Aorta (tissue), 5 donors: ENCODE measurements around the gene AGBL4. TPM values are rescaled to one million over a fixed set of nuclear protein-coding genes. Genes with fewer than 3 reads are reported as not detected.

ENCODE experiments used
- ATAC-seq: fragments of 200-7000 bp; cut with Tn5 transposase; one replicate; pipeline ENCODE4 v1.9.1; 2022; ENCODE audit warnings: moderate library complexity; ENCODE audit not compliant: low FRiP score
- DNase-seq, 2 donors: peaks; one replicate each; pipeline ENCODE4 v3.0.0-alpha.2; 2020
- H3K27ac ChIP-seq, 2 donors: one replicate each; pipeline ENCODE4 v1.5.1; 2013; ENCODE audit warnings: low read length in 2 of 2, mild to moderate bottlenecking in 2 of 2, moderate library complexity in 2 of 2, control low read depth in 1 of 2, inconsistent platforms in 1 of 2, low read depth in 1 of 2
- H3K27me3 ChIP-seq, 2 donors: one replicate each; pipeline ENCODE4 v1.6.1; 2013; ENCODE audit warnings: control low read depth in 1 of 2, low read length in 1 of 2, mild to moderate bottlenecking in 1 of 2, moderate library complexity in 1 of 2; ENCODE audit not compliant: insufficient read depth in 2 of 2, control insufficient read depth in 1 of 2
- H3K36me3 ChIP-seq, 2 donors: one replicate each; pipeline ENCODE4 v1.6.1; 2013; ENCODE audit warnings: control low read depth in 1 of 2, low read length in 1 of 2, mild to moderate bottlenecking in 1 of 2; ENCODE audit not compliant: insufficient read depth in 2 of 2, control insufficient read depth in 1 of 2
- H3K4me1 ChIP-seq, 2 donors: one replicate each; pipeline ENCODE4 v1.6.1; 2013; ENCODE audit warnings: low read length in 2 of 2, control low read depth in 1 of 2, mild to moderate bottlenecking in 1 of 2, moderate library complexity in 1 of 2; ENCODE audit not compliant: insufficient read depth in 2 of 2, control insufficient read depth in 1 of 2
- H3K4me3 ChIP-seq, 2 donors: one replicate each; pipeline ENCODE4 v1.5.1; 2013; ENCODE audit warnings: low read length in 2 of 2, control low read depth in 1 of 2, mild to moderate bottlenecking in 1 of 2
- H3K9me3 ChIP-seq: one replicate; pipeline ENCODE4 v1.6.1; 2013; ENCODE audit warnings: mild to moderate bottlenecking, low read length; ENCODE audit not compliant: control insufficient read depth
- WGBS, 2 donors: extraction: QIAGEN DNeasy Blood & Tissue Kit; methylation state at CpG; one replicate each; pipeline ENCODE4 v1.1.7; 2013; 5-methylcytosine and 5-hydroxymethylcytosine counted together
- intact Hi-C, 2 donors: fragments of 100-400 bp; cut with DNase I; formaldehyde crosslinking; loops; one replicate each; pipeline versions ENCODE4 v1.14.2 to v1.15.0; 2022
- polyA plus RNA-seq, 2 donors: library from polyadenylated mRNA; stranded (reverse); fragments of 200-250 nt; gene quantifications; one replicate each; pipeline ENCODE4 v1.2.3, GENCODE V29; 2013
- total RNA-seq, 2 donors: library from RNA; stranded (reverse); fragmentation: NEBNext Ultra II Directional; extraction: Animal tissue kit (Norgen Biotek cat#: 25700); gene quantifications; one replicate each; pipeline ENCODE4 v1.2.1, GENCODE V29; 2021
- donor health status: healthy with polysubstance abuse.
- donor health status: Bipolar disorder and iron deficiency.
- donor health status: DM: no; HTN: no; CAD: no.
- donor health status: DM: no; HTN: no; CAD: no.
- donor health status: DM: yes; HTN: yes; CAD: no.

AGBL4 gene
- total and polyA plus RNA-seq, 4 donors = 0.18 TPM; not detected in 3

DNA sequence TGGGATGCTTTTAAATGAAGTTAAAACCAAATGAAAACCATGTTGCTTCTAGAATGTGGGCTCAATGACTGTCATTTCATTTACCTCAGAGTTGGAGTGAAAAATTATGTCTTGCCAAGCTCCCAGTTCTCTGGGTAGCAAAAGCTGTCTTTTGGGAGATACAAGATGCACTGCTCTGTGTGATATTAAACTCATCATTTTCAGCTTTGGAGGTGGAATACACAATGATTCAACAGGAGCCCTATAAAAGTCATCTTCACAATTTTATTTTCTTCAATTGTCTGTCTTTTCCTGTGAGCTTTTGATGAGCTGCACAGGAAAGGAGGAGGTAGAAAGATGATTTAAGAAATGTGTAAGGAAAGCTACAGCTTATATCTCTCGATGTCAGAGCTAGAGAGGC, 1431.4 kb downstream of the AGBL4 start:
- WGBS, 2 donors = 87 to 100% methylated on average over 1 of the region's 1 CpG
- no peak for DNase-seq

DNA sequence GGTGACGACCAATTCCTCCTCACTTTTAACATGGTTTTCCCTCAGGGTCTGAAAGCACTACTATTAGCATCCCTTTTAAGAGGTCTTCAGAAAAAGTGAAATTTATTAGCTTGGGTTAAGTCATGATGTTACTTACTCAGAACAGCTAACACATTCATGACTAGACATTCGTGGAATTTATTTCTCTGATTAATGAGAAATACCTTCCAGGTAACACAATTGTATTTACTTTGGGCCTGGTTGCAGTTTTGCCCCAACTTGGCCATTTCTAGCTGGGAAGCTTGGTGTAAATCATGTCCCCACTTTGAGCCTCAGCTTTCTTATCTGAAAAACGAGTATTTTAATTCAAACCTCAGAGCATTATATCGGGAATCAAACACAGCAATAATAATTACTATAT, 1432.6 kb downstream of the AGBL4 start:
- Histone ChIP-seq H3K4me1 (no peaks in the 10 kb centered on the region), H3K36me3 (no peaks in the 10 kb centered on the region), H3K27ac (no peak overlapping the region), H3K27me3 (no peaks in the 10 kb centered on the region), H3K9me3 (no peaks in the 10 kb centered on the region), H3K4me3 (no peak overlapping the region)
- 74 to 78% methylated on average over 4 of the region's 4 CpGs for WGBS, 2 donors
- DNase-seq (no peak), ATAC-seq (no peak)
- intact Hi-C loops = no loop called here

More for the DNA sequence above, 1431.4 kb downstream of the AGBL4 start:
- no peaks in the 10 kb centered on the region for H3K27me3 ChIP-seq
- no peaks in the 10 kb centered on the region for H3K9me3 ChIP-seq
- no peak for ATAC-seq
- H3K4me1 ChIP-seq = no peaks in the 10 kb centered on the region
- no peak overlapping the region for H3K27ac ChIP-seq
- H3K36me3 ChIP-seq = no peaks in the 10 kb centered on the region
- H3K4me3 ChIP-seq = no peak overlapping the region
- intact Hi-C loops = no loop called here

DNA sequence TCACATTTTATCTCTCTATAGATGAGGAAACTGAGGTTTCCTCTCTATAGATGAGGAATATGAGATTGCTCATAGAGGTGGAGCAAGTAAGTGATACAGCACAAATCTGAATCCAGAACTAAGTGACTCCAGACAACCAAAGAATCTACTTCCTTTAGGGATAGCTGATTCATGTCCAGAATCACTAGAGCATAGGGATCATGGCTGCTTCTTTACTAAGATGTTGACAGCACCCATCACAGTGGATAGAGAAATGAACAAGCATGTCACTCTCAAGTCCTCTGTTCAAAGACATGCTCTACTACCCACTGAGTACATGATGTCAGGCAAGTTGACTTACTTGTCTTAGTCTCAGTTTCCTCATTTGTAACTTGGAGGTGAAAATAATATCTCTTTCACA, 1435.7 kb downstream of the AGBL4 start:
- Histone ChIP-seq H3K27ac (no peak overlapping the region), H3K27me3 (no peaks in the 10 kb centered on the region), H3K9me3 (no peaks in the 10 kb centered on the region), H3K4me3 (no peak overlapping the region), H3K4me1 (no peaks in the 10 kb centered on the region), H3K36me3 (no peaks in the 10 kb centered on the region)
- ATAC-seq (no peak), DNase-seq (no peak)
- intact Hi-C loops = no loop called here

DNA sequence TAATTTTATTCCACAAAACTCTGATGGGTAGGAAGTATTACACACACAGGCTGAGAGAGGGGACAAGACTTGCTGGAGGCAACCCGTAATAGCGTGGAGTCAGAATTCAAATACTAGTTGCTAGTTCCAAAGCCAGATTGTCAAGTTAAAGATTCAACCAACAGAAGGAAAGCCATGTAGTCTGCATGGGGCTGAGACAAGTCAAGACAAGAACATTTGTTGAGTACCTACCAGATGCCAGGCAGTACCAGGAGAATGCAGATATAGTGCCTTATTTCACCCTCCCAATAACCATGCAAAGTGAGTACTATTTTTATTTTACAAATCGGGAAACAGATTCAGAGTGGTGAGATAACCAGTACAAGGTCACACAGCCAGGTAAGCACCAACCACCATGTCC, 1441.3 kb downstream of the AGBL4 start:
- Histone ChIP-seq H3K27ac (no peak overlapping the region), H3K4me3 (no peak overlapping the region), H3K9me3 (no peaks in the 10 kb centered on the region), H3K27me3 (no peaks in the 10 kb centered on the region), H3K36me3 (no peaks in the 10 kb centered on the region), H3K4me1 (no peaks in the 10 kb centered on the region)
- ATAC-seq (no peak), DNase-seq (no peak)
- intact Hi-C loops = no loop called here
- WGBS, 2 donors = 90 to 91% methylated on average over 3 of the region's 3 CpGs

DNA sequence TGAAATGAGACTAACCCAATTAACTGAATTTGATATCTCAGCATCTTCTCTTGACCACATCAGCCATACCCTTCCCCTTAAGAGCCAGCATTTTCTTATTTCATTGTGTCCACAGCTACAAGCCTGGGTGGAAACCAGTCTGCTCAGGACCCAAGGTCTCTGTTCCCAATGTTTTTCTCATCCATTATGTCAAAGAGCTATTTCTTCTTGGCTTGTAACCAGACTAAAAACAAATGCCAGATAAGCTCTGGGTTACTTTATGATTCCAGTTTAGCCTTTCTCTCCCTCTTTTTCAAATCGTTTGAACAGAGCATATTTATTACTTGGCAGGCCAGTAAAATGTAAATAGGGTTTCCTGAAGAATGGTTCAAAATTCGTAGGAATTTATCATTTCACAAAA, 1442.5 kb downstream of the AGBL4 start:
- Histone ChIP-seq H3K27ac (no peak overlapping the region), H3K27me3 (no peaks in the 10 kb centered on the region), H3K4me1 (no peaks in the 10 kb centered on the region), H3K4me3 (no peak overlapping the region), H3K9me3 (no peaks in the 10 kb centered on the region), H3K36me3 (no peaks in the 10 kb centered on the region)
- WGBS, 2 donors = 0 to 5% methylated on average over 2 of the region's 2 CpGs
- DNase-seq (no peak), ATAC-seq (no peak)
- intact Hi-C loops = no loop called here

DNA sequence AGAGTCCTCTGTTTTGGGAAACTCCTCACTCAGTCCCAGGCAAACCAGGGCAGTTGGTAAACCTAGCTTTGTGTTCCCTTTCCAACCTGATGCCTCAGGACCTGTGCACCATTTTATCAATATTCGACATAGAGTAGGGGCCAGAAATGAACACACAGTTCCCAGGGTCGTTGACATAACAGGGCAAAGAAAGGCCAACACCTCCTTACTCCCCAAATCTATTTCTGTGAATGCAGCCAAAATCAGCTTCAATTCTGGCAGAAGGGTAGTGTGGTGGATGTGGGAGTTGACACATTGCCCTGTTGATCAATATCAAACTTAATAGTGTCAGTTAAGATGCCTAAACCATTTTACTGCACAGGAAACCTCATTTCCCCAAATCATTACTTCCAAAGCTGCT, 1447.2 kb downstream of the AGBL4 start:
- Histone ChIP-seq H3K4me3 (no peak overlapping the region), H3K27ac (no peak overlapping the region), H3K4me1 (no peaks in the 10 kb centered on the region), H3K9me3 (no peaks in the 10 kb centered on the region), H3K27me3 (no peaks in the 10 kb centered on the region), H3K36me3 (no peaks in the 10 kb centered on the region)
- 39 to 52% methylated on average over 2 of the region's 2 CpGs for WGBS, 2 donors
- ATAC-seq = no peak
- intact Hi-C loops = loop anchor here in 1 of 2 donors (5.0 kb wide), 1 partner anchor 121 kb away; no protein-coding TSS in a partner anchor
- no peak for DNase-seq

DNA sequence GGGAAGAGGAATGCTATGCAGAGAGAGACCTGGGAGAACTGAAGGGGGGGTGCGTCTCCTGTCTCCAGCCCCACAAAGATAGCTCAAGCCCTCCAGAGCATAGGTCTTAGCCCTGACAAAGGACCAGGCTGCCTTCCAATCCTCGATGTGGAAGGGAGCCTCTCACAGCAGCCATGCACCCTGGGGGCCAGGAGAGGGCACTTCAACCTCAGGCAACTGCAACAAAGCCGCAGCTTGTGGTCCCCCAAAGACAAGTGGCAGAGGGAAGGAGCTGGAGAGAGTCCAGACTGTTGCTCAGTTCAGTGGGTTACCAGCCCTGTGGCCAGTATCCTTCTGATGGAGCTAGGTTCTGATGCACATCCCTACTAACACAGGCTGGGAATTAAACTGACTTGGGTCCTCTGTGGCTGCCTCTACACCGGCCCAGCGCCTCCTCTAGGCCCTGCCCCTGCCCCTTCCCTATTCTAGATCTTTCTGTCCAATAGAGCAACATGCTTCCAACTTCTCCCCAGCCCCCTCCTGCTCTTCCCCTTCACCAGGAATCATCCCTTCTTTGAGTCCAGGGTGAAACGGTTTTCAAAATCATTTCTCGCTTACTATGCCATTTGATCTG, 1451.0 kb downstream of the AGBL4 start:
- H3K36me3 ChIP-seq = no peaks in the 10 kb centered on the region
- WGBS, 2 donors = 54 to 57% methylated on average over 7 of the region's 7 CpGs
- intact Hi-C loops = loop anchor here in 1 of 2 donors (5.0 kb wide), 2 partner anchors 125 to 245 kb away; no protein-coding TSS in a partner anchor

DNA sequence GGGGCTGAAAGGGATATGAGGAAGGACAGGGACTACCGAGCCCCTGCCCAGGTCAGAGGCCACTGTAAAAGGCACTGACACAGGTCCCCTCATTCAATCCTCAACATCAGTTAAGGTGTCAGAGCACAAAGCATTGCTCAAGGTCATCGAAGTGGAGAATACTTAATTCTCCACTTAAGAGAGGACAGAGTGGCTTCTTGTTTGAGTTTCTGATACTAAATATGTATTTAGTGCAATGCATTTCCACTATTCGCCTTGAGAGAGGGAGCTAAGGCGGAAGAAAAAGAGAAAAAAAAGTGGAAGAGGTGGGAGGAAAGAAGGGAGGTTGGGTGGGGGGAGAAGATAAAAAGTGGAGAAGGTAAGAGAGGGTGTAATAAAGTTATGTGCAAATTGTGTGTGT, 1451.6 kb downstream of the AGBL4 start:
- intact Hi-C loops = loop anchor here in 1 of 2 donors (5.0 kb wide), 2 partner anchors 125 to 245 kb away; no protein-coding TSS in a partner anchor

More for the DNA sequence above, 1451.0 kb downstream of the AGBL4 start:
- Histone ChIP-seq H3K27ac (no peak overlapping the region), H3K9me3 (no peaks in the 10 kb centered on the region), H3K4me1 (no peaks in the 10 kb centered on the region), H3K27me3 (no peaks in the 10 kb centered on the region), H3K4me3 (no peak overlapping the region)
- DNase-seq = peak in 1 of 2 donors; percentile 61
- peak; percentile 40 for ATAC-seq

DNA sequence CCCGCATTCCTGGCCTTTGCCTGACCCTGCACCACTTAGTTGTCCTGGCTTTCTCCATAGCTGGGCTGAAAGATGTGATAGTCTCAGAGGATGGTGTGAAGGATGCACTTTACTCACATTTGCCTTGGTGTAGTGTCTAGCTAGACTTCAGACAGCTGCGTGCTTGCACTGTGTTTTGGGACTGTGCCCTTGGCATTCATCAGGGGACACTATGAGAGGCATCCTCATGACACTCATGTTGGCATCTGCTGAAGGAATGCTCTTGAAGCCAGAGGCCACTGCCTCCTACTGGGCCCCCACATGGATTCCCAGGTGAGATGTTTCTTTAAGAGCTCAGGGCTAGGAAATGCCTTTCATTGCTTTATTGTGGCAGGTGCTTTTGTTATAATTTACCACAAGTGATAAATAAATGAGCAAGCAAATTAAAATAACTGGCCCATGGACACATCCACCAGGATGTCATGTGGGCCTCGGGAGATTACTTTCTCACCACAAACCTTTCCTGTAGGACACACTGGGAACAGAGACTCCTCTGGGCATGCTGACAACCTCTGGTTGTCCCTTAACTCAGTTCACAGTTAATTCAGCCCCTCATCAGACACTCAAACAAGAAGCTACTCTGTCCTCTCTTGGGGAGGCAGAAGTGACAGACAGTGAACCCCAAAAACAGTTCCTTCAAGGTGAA, 1452.3 kb downstream of the AGBL4 start:
- no peak overlapping the region for H3K4me3 ChIP-seq
- H3K9me3 ChIP-seq = no peaks in the 10 kb centered on the region
- H3K27ac ChIP-seq = no peak overlapping the region
- H3K4me1 ChIP-seq = no peaks in the 10 kb centered on the region
- intact Hi-C loops = loop anchor here in 1 of 2 donors (5.0 kb wide), 2 partner anchors 126 to 246 kb away; no protein-coding TSS in a partner anchor
- ATAC-seq (no peak), DNase-seq (no peak)
- 83 to 85% methylated on average over 3 of the region's 3 CpGs for WGBS, 2 donors
- no peaks in the 10 kb centered on the region for H3K27me3 ChIP-seq
- H3K36me3 ChIP-seq = no peaks in the 10 kb centered on the region

More for the DNA sequence above, 1451.6 kb downstream of the AGBL4 start:
- H3K27ac ChIP-seq = no peak overlapping the region
- WGBS, 2 donors = 81 to 88% methylated on average over 4 of the region's 4 CpGs
- no peaks in the 10 kb centered on the region for H3K36me3 ChIP-seq
- DNase-seq = no peak
- H3K4me1 ChIP-seq = no peaks in the 10 kb centered on the region
- H3K9me3 ChIP-seq = no peaks in the 10 kb centered on the region
- no peak for ATAC-seq
- no peak overlapping the region for H3K4me3 ChIP-seq
- no peaks in the 10 kb centered on the region for H3K27me3 ChIP-seq
